Measurements from ENCODE around the gene SNTG2. TPM values are rescaled to one million over a fixed set of nuclear protein-coding genes. Genes with fewer than 3 reads are reported as not detected.

SNTG2 gene
- total and polyA plus RNA-seq, 7 experiments from 2014 or later: 0.26 to 4.9 (median 3.1) TPM; not detected in 2

GRCh38 chr2:1324884-1325283, 374.2 kb downstream of the SNTG2 start:
- H3K36me3 Mint-ChIP-seq: peaks cover 0 to 3% (median 0%) of the 10 kb centered on the region in 5 donors
- Histone ChIP-seq H3K27ac (ENCODE audit: low read depth, low read length) (no peak overlapping the region), H3K4me1 (ENCODE audit: control insufficient read depth in 2 of 2, insufficient read depth in 2 of 2, low read length in 2 of 2) (no peaks in the 10 kb centered on the region), H3K9me3 (ENCODE audit: control insufficient read depth in 2 of 3, low read length in 3 of 3) (no peaks in the 10 kb centered on the region), H3K4me3 (ENCODE audit: low read length) (no peak overlapping the region), H3K27me3 (ENCODE audit: control insufficient read depth in 2 of 2, insufficient read depth in 2 of 2, low read length in 2 of 2) (no peaks in the 10 kb centered on the region), H3K36me3 (ENCODE audit: control insufficient read depth in 2 of 3, insufficient read depth in 3 of 3, low read length in 3 of 3) (no peaks in the 10 kb centered on the region)
- no peak overlapping the region for H3K4me3 Mint-ChIP-seq
- intact Hi-C loops (cut with micrococcal nuclease): no loop called here
- H3K27me3 Mint-ChIP-seq: no peaks in the 10 kb centered on the region
- no peak overlapping the region for H3K27ac Mint-ChIP-seq
- CTCF ChIA-PET: no interaction called here
- ATAC-seq (no peak), DNase-seq (no peak)
- POLR2A ChIA-PET: no interaction called here
- H3K9me3 Mint-ChIP-seq: peaks cover 0 to 2% (median 0%) of the 10 kb centered on the region in 11 donors
- H3K4me1 Mint-ChIP-seq: peaks cover 0 to 5% (median 0%) of the 10 kb centered on the region in 7 donors

- H3K4me3 ChIP-seq (ENCODE audit: low read length): no peak overlapping the region
- H3K4me3 Mint-ChIP-seq: no peak overlapping the region
- ATAC-seq (no peak), DNase-seq (no peak)
- H3K27ac ChIP-seq (ENCODE audit: low read depth, low read length): no peak overlapping the region
- H3K36me3 Mint-ChIP-seq: peaks cover 0 to 4% (median 0%) of the 10 kb centered on the region in 5 donors
- H3K27ac Mint-ChIP-seq: no peak overlapping the region
- intact Hi-C loops (cut with micrococcal nuclease): no loop called here
- H3K27me3 Mint-ChIP-seq: no peaks in the 10 kb centered on the region
- POLR2A ChIA-PET: no interaction called here
- H3K27me3 ChIP-seq (ENCODE audit: control insufficient read depth in 2 of 2, insufficient read depth in 2 of 2, low read length in 2 of 2): no peaks in the 10 kb centered on the region
- peaks cover 0 to 11% (median 3%) of the 10 kb centered on the region in 11 donors for H3K9me3 Mint-ChIP-seq
- CTCF ChIA-PET: no interaction called here
- H3K4me1 ChIP-seq (ENCODE audit: control insufficient read depth in 2 of 2, insufficient read depth in 2 of 2, low read length in 2 of 2): no peaks in the 10 kb centered on the region
- no peaks in the 10 kb centered on the region for H3K9me3 ChIP-seq (ENCODE audit: control insufficient read depth in 2 of 3, low read length in 3 of 3)
- no peaks in the 10 kb centered on the region for H3K36me3 ChIP-seq (ENCODE audit: control insufficient read depth in 2 of 3, insufficient read depth in 3 of 3, low read length in 3 of 3)
- H3K4me1 Mint-ChIP-seq: no peaks in the 10 kb centered on the region
These were observed 378.0 kb downstream of the SNTG2 start for GRCh38 chr2:1328684-1329083.

GRCh38 chr2:1339388-1340140, 388.9 kb downstream of the SNTG2 start:
- Histone ChIP-seq H3K27me3 (ENCODE audit: control insufficient read depth in 2 of 2, insufficient read depth in 2 of 2, low read length in 2 of 2) (no peaks in the 10 kb centered on the region), H3K4me1 (ENCODE audit: control insufficient read depth in 2 of 2, insufficient read depth in 2 of 2, low read length in 2 of 2) (no peaks in the 10 kb centered on the region), H3K36me3 (ENCODE audit: control insufficient read depth in 2 of 3, insufficient read depth in 3 of 3, low read length in 3 of 3) (no peaks in the 10 kb centered on the region), H3K9me3 (ENCODE audit: control insufficient read depth in 2 of 3, low read length in 3 of 3) (no peaks in the 10 kb centered on the region), H3K27ac (ENCODE audit: low read depth, low read length) (no peak overlapping the region), H3K4me3 (ENCODE audit: low read length) (no peak overlapping the region)
- POLR2A ChIA-PET: no interaction called here
- DNase-seq: no peak
- Mint-ChIP-seq H3K36me3 (no peaks in the 10 kb centered on the region), H3K9me3 (peaks cover 0 to 8% (median 0%) of the 10 kb centered on the region in 11 donors), H3K4me3 (no peak overlapping the region), H3K27me3 (peaks cover 0 to 6% (median 0%) of the 10 kb centered on the region in 5 donors), H3K4me1 (no peaks in the 10 kb centered on the region), H3K27ac (peak overlapping the region in 1 of 9 donors; percentile 11)
- CTCF ChIA-PET: no interaction called here
- intact Hi-C loops (cut with micrococcal nuclease): no loop called here
- ATAC-seq: no peak

GRCh38 chr2:1340141-1340512, 389.5 kb downstream of the SNTG2 start:
- Mint-ChIP-seq H3K9me3 (peaks cover 0 to 8% (median 0%) of the 10 kb centered on the region in 11 donors), H3K36me3 (no peaks in the 10 kb centered on the region), H3K27me3 (peaks cover 0 to 6% (median 0%) of the 10 kb centered on the region in 5 donors), H3K27ac (peak overlapping the region in 1 of 9 donors; percentile 11), H3K4me1 (no peaks in the 10 kb centered on the region), H3K4me3 (no peak overlapping the region)
- Histone ChIP-seq H3K27me3 (ENCODE audit: control insufficient read depth in 2 of 2, insufficient read depth in 2 of 2, low read length in 2 of 2) (no peaks in the 10 kb centered on the region), H3K9me3 (ENCODE audit: control insufficient read depth in 2 of 3, low read length in 3 of 3) (no peaks in the 10 kb centered on the region), H3K36me3 (ENCODE audit: control insufficient read depth in 2 of 3, insufficient read depth in 3 of 3, low read length in 3 of 3) (no peaks in the 10 kb centered on the region), H3K27ac (ENCODE audit: low read depth, low read length) (no peak overlapping the region), H3K4me3 (ENCODE audit: low read length) (no peak overlapping the region), H3K4me1 (ENCODE audit: control insufficient read depth in 2 of 2, insufficient read depth in 2 of 2, low read length in 2 of 2) (no peaks in the 10 kb centered on the region)
- POLR2A ChIA-PET: no interaction called here
- CTCF ChIA-PET: no interaction called here
- DNase-seq: no peak
- ATAC-seq: no peak
- intact Hi-C loops (cut with micrococcal nuclease): no loop called here

- CTCF ChIA-PET: no interaction called here
These were observed 390.9 kb downstream of the SNTG2 start for GRCh38 chr2:1341404-1342120.

GRCh38 chr2:1348789-1349188, 398.1 kb downstream of the SNTG2 start:
- ATAC-seq (no peak), DNase-seq (no peak)
- Mint-ChIP-seq H3K9me3 (peaks cover 0 to 30% (median 9%) of the 10 kb centered on the region in 11 donors), H3K27ac (no peak overlapping the region), H3K4me3 (no peak overlapping the region), H3K36me3 (peaks cover 0 to 12% (median 0%) of the 10 kb centered on the region in 5 donors), H3K27me3 (no peaks in the 10 kb centered on the region), H3K4me1 (peaks cover 0 to 1% (median 0%) of the 10 kb centered on the region in 7 donors)
- no peak overlapping the region for H3K4me3 ChIP-seq (ENCODE audit: low read length)
- intact Hi-C loops (cut with micrococcal nuclease): no loop called here
- CTCF ChIA-PET: no interaction called here
- no peak overlapping the region for H3K27ac ChIP-seq (ENCODE audit: low read depth, low read length)
- H3K4me1 ChIP-seq (ENCODE audit: control insufficient read depth in 2 of 2, insufficient read depth in 2 of 2, low read length in 2 of 2): no peaks in the 10 kb centered on the region
- H3K9me3 ChIP-seq (ENCODE audit: control insufficient read depth in 2 of 3, low read length in 3 of 3): peaks cover 0 to 11% (median 0%) of the 10 kb centered on the region in 3 experiments
- POLR2A ChIA-PET: no interaction called here
- no peaks in the 10 kb centered on the region for H3K27me3 ChIP-seq (ENCODE audit: control insufficient read depth in 2 of 2, insufficient read depth in 2 of 2, low read length in 2 of 2)
- no peaks in the 10 kb centered on the region for H3K36me3 ChIP-seq (ENCODE audit: control insufficient read depth in 2 of 3, insufficient read depth in 3 of 3, low read length in 3 of 3)

More at GRCh38 chr2:1341404-1342120, 390.9 kb downstream of the SNTG2 start:
- POLR2A ChIA-PET: no interaction called here
- ATAC-seq: no peak
- H3K27me3 Mint-ChIP-seq: peaks cover 0 to 6% (median 0%) of the 10 kb centered on the region in 5 donors
- no peaks in the 10 kb centered on the region for H3K36me3 Mint-ChIP-seq
- peaks cover 0 to 8% (median 0%) of the 10 kb centered on the region in 11 donors for H3K9me3 Mint-ChIP-seq
- H3K4me1 Mint-ChIP-seq: no peaks in the 10 kb centered on the region
- H3K4me1 ChIP-seq (ENCODE audit: control insufficient read depth in 2 of 2, insufficient read depth in 2 of 2, low read length in 2 of 2): no peaks in the 10 kb centered on the region
- intact Hi-C loops (cut with micrococcal nuclease): no loop called here
- H3K27ac ChIP-seq (ENCODE audit: low read depth, low read length): no peak overlapping the region
- no peaks in the 10 kb centered on the region for H3K9me3 ChIP-seq (ENCODE audit: control insufficient read depth in 2 of 3, low read length in 3 of 3)
- no peaks in the 10 kb centered on the region for H3K36me3 ChIP-seq (ENCODE audit: control insufficient read depth in 2 of 3, insufficient read depth in 3 of 3, low read length in 3 of 3)
- no peaks in the 10 kb centered on the region for H3K27me3 ChIP-seq (ENCODE audit: control insufficient read depth in 2 of 2, insufficient read depth in 2 of 2, low read length in 2 of 2)
- H3K4me3 Mint-ChIP-seq: no peak overlapping the region
- H3K27ac Mint-ChIP-seq: no peak overlapping the region
- H3K4me3 ChIP-seq (ENCODE audit: low read length): no peak overlapping the region
- no peak for DNase-seq

Measured in naive thymus-derived CD4-positive, alpha-beta T cell (primary cell).